ENCODE data around the gene SCGB1D2. TPM values are rescaled to one million over a fixed set of nuclear protein-coding genes. Genes with fewer than 3 reads are reported as not detected.

The SCGB1D2 gene
- total RNA-seq, 1 donor: not detected

GRCh38 chr11:62256281-62256680 is 14.2 kb downstream of the SCGB1D2 start:
- no peak for TF ChIP-seq CTCF (IDR thresholded peaks at IDR 0.05; ENCODE audit: insufficient read depth, low read depth, low read length)
- H3K4me3 ChIP-seq (ENCODE audit: low read depth, low read length): no peak overlapping the region
- no peak for DNase-seq (ENCODE audit: low read depth)

GRCh38 chr11:62260261-62260953 is 18.4 kb downstream of the SCGB1D2 start:
- no peak for TF ChIP-seq CTCF (IDR thresholded peaks at IDR 0.05; ENCODE audit: insufficient read depth, low read depth, low read length)
- no peak overlapping the region for H3K4me3 ChIP-seq (ENCODE audit: low read depth, low read length)
- no peak for DNase-seq (ENCODE audit: low read depth)

DNA sequence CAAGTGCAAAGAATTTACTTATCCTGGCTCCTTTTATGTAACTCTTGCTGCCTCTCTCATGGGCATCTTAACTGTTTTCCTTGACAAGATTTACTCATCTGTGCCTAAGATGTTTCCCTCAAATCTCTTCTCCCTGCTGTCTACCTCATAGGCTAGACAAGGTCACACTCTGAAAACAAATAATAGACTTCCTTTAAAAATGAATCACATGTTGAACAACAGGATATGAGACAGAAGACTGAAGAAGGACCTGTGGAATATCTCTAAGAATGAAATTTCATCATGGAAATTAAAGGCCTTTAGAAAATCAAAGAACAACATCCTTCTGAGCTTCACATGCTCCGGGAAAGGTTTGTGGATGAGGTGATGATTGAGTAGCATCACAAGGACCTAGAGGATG is 22.0 kb downstream of the SCGB1D2 start:
- no peak for DNase-seq (ENCODE audit: low read depth)
- no peak overlapping the region for H3K4me3 ChIP-seq (ENCODE audit: low read depth, low read length)
- TF ChIP-seq CTCF (IDR thresholded peaks at IDR 0.05; ENCODE audit: insufficient read depth, low read depth, low read length): no peak

GRCh38 chr11:62266558-62266957 is 24.5 kb downstream of the SCGB1D2 start:
- no peak for DNase-seq (ENCODE audit: low read depth)

DNA sequence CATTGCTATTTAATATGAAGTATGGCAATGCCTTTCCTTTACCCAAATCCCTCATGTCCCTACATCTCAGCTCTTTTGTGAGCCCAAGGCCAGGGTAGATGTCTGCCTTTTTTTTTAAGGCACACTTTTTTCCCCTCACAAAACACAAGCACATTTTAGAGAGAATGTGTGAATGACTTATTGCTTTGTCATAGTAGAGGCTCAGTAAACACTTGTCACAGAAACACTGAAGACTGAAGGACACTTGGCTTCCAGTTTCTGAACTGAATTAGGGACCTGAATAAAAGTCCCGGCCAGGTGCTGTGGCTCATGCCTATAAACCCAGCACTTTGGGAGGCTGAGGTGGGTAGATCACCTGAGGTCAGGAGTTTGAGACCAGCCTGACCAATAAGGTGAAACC is 25.0 kb downstream of the SCGB1D2 start:
- DNase-seq (ENCODE audit: low read depth): no peak
- H3K4me3 ChIP-seq (ENCODE audit: low read depth, low read length): no peak overlapping the region
- TF ChIP-seq CTCF (IDR thresholded peaks at IDR 0.05; ENCODE audit: insufficient read depth, low read depth, low read length): no peak

More at GRCh38 chr11:62266558-62266957, 24.5 kb downstream of the SCGB1D2 start:
- TF ChIP-seq CTCF (IDR thresholded peaks at IDR 0.05; ENCODE audit: insufficient read depth, low read depth, low read length): no peak
- H3K4me3 ChIP-seq (ENCODE audit: low read depth, low read length): no peak overlapping the region

GRCh38 chr11:62267576-62267975 is 25.5 kb downstream of the SCGB1D2 start:
- TF ChIP-seq CTCF (IDR thresholded peaks at IDR 0.05; ENCODE audit: insufficient read depth, low read depth, low read length): no peak
- H3K4me3 ChIP-seq (ENCODE audit: low read depth, low read length): no peak overlapping the region
- DNase-seq (ENCODE audit: low read depth): no peak

Measured in fibroblast of villous mesenchyme (primary cell).